SK-N-SH (cell line): ENCODE data around the gene HSPE1. TPM values are rescaled to one million over a fixed set of nuclear protein-coding genes. Genes with fewer than 3 reads are reported as not detected.

Source experiments
- CTCF ChIA-PET: fragments of 300-600, 350-600 bp; formaldehyde crosslinking; extraction: SDS; loops from one replicate; lab custom pipeline; 2021; lab: Yijun Ruan, JAX
- POLR2A ChIA-PET: fragments of 350-600 bp; sonication (Branson Sonifier 250); formaldehyde crosslinking; extraction: SDS; loops from one replicate; lab custom pipeline; 2020; ENCODE audit warnings: antibody characterized with exemption, inconsistent platforms; lab: Yijun Ruan, JAX
- DNase-seq: peaks from one replicate; pipeline ENCODE4 v3.0.0; 2012
- H2AFZ ChIP-seq: fragments of 200-600 bp; sonication (generic); 2 replicates; pipeline ENCODE4 v1.8.1; 2016; ENCODE audit warnings: antibody characterized with exemption, mild to moderate bottlenecking, low read depth
- H3F3A ChIP-seq: fragments of 200-600 bp; sonication (generic); replicated peaks from 2 replicates; pipeline ENCODE3; 2016; ENCODE audit warnings: antibody characterized with exemption, mild to moderate bottlenecking; ENCODE audit not compliant: insufficient read depth
- H3K27ac ChIP-seq, 2 experiments: fragments of 200-500 bp in 1 of 2; fragments of 200-600 bp in 1 of 2; sonication (Bioruptor generic) in 1 of 2; sonication (generic), shearing (Covaris generic) in 1 of 2; 2 replicates each; pipeline versions ENCODE4 v1.5.1 to v1.6.1; 2014 to 2016; ENCODE audit warnings: low read depth in 2 of 2, inconsistent platforms in 1 of 2, low read length in 1 of 2, mild to moderate bottlenecking in 1 of 2, mixed read lengths in 1 of 2
- H3K27me3 ChIP-seq: fragments of 200-600 bp; sonication (generic), shearing (Covaris generic); 2 replicates; pipeline ENCODE4 v1.6.1; 2016; ENCODE audit warnings: mixed run types; ENCODE audit not compliant: insufficient read depth
- H3K36me3 ChIP-seq, 2 experiments: fragments of 200-500 bp in 1 of 2; fragments of 200-600 bp in 1 of 2; sonication (Bioruptor generic) in 1 of 2; sonication (generic) in 1 of 2; replicated peaks in 1 of 2; 2 replicates each; pipeline versions ENCODE3 to v1.5.1; 2014 to 2016; ENCODE audit warnings: low read length in 1 of 2, mild to moderate bottlenecking in 1 of 2; ENCODE audit not compliant: insufficient read depth in 2 of 2, control insufficient read depth in 1 of 2
- H3K4me1 ChIP-seq, 2 experiments: fragments of 200-500 bp in 1 of 2; fragments of 200-600 bp in 1 of 2; sonication (Bioruptor generic) in 1 of 2; sonication (generic), shearing (Covaris generic) in 1 of 2; 2 replicates each; pipeline versions ENCODE4 v1.5.1 to v1.6.1; 2014 to 2016; ENCODE audit warnings: low read depth in 1 of 2, low read length in 1 of 2, mixed run types in 1 of 2; ENCODE audit not compliant: insufficient read depth in 2 of 2, control insufficient read depth in 1 of 2
- H3K4me2 ChIP-seq: fragments of 200-600 bp; sonication (generic), shearing (Covaris generic); 2 replicates; pipeline ENCODE4 v1.6.1; 2017; ENCODE audit warnings: mixed run types
- H3K4me3 ChIP-seq, 2 experiments: fragments of 200-500 bp in 1 of 2; fragments of 200-600 bp in 1 of 2; sonication (Bioruptor generic) in 1 of 2; sonication (generic), shearing (Covaris generic) in 1 of 2; 2 replicates each; pipeline versions ENCODE4 v1.5.1 to v1.8.1; 2014 to 2016; ENCODE audit warnings: low read depth in 2 of 2, inconsistent platforms in 1 of 2, low read length in 1 of 2, mild to moderate bottlenecking in 1 of 2, mixed read lengths in 1 of 2, moderate library complexity in 1 of 2
- H3K79me2 ChIP-seq: fragments of 200-600 bp; sonication (generic); 2 replicates; pipeline ENCODE4 v1.8.1; 2017; ENCODE audit warnings: mild to moderate bottlenecking; ENCODE audit not compliant: insufficient read depth
- H3K9ac ChIP-seq: fragments of 200-600 bp; sonication (generic); 2 replicates; pipeline ENCODE4 v1.6.1; 2017; ENCODE audit warnings: mixed run types
- H3K9me2 ChIP-seq: fragments of 200-600 bp; sonication (generic); 2 replicates; pipeline ENCODE4 v1.6.1; 2017; ENCODE audit warnings: mixed run types
- H3K9me3 ChIP-seq: fragments of 200-600 bp; sonication (generic); 2 replicates; pipeline ENCODE4 v1.6.1; 2017; ENCODE audit warnings: mixed run types, mild to moderate bottlenecking, moderate library complexity
- H4K20me1 ChIP-seq: fragments of 200-600 bp; sonication (generic); 2 replicates; pipeline ENCODE4 v1.6.1; 2017; ENCODE audit warnings: mild to moderate bottlenecking, mixed run types; ENCODE audit not compliant: insufficient read depth
- EZH2phosphoT487 ChIP-seq: fragments of 200-600 bp; sonication (generic); IDR thresholded peaks from 2 replicates; pipeline ENCODE4 v1.6.1; 2017; ENCODE audit warnings: low read depth, mixed run types, mild to moderate bottlenecking, antibody characterized with exemption, moderate library complexity, borderline replicate concordance
- FOSL2 ChIP-seq: IDR thresholded peaks from 2 replicates; pipeline ENCODE4 v1.4.0; 2012; ENCODE audit warnings: low read depth, mild to moderate bottlenecking, moderate library complexity, borderline replicate concordance
- MEF2A ChIP-seq: IDR thresholded peaks from 2 replicates; pipeline ENCODE4 v1.4.0; 2012; ENCODE audit warnings: low read depth, borderline replicate concordance
- NRF1 ChIP-seq: IDR thresholded peaks from 2 replicates; pipeline ENCODE4 v1.6.1; 2012; ENCODE audit warnings: low read depth, mild to moderate bottlenecking, low read length
- POLR2AphosphoS5 ChIP-seq: IDR thresholded peaks from 2 replicates; pipeline ENCODE4 v1.6.1; 2012; ENCODE audit warnings: low read depth, low read length
- REST ChIP-seq: IDR thresholded peaks from 2 replicates; pipeline ENCODE4 v1.6.1; 2012; ENCODE audit warnings: mild to moderate bottlenecking, low read depth, low read length, moderate library complexity
- RFX5 ChIP-seq: IDR thresholded peaks from 2 replicates; pipeline ENCODE4 v1.6.1; 2012; ENCODE audit warnings: mild to moderate bottlenecking, improper control_type of control experiment, low read length
- SMC3 ChIP-seq: IDR thresholded peaks from 2 replicates; pipeline ENCODE4 v1.6.1; 2012; ENCODE audit warnings: low read depth, low read length, improper control_type of control experiment
- TCF12 ChIP-seq: IDR thresholded peaks from 2 replicates; pipeline ENCODE4 v1.4.0; 2012
- USF1 ChIP-seq: IDR thresholded peaks from 2 replicates; pipeline ENCODE4 v1.4.0; 2012; ENCODE audit warnings: low read depth, borderline replicate concordance
- WGBS: methylation state at CpG from one replicate; pipeline ENCODE4 v1.1.6; 2017; ENCODE audit warnings: low lambda C conversion rate; 5-methylcytosine and 5-hydroxymethylcytosine counted together
- polyA plus RNA-seq, 3 experiments: library from polyadenylated mRNA; depleted of rRNA; stranded (reverse); fragments of >200 nt; gene quantifications; 2 replicates each; pipeline ENCODE4 v1.2.3, GENCODE V29; 2012
- TF ChIP-seq, protein P1 (sequence below): fragments of 150-350 bp; IDR thresholded peaks from 2 replicates; pipeline ENCODE4 v1.6.1; 2016; ENCODE audit warnings: mild to moderate bottlenecking, low read depth, low read length
- TF ChIP-seq, protein P2 (sequence below): IDR thresholded peaks from 2 replicates; pipeline ENCODE4; 2012
- TF ChIP-seq, protein P3 (sequence below): IDR thresholded peaks from 2 replicates; pipeline ENCODE4 v1.4.0; 2012; ENCODE audit warnings: low read depth

Gene HSPE1
- polyA plus RNA-seq, 1 of the 3 experiments (the other 2 are of a cell fraction), result 130 TPM

DNA sequence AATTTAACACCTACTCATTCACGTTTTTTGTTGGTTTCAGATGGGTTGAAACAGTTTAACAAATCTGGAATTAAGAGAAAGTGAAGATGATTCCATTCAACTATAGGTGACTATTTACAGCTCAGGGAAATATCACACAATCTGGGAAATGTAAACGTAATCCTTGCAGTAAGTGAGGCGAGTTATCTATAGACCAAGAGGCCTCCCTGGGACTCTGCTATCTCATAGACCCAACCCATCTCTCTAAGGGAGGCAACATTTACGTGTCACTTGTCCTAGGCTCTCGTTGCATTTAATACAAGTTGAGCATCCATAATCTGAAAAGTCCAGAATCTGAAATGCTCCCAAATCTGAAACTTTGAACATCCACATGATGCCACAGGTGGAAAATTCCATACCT, 13.7 kb downstream of the HSPE1 start:
- no peaks in the 10 kb centered on the region for H3K9me3 ChIP-seq
- H3K27ac ChIP-seq, result no peak overlapping the region
- CTCF ChIA-PET, result interaction anchor here (1.2 to 1.3 kb wide), 2 partner anchors 12 to 26 kb away, joined by 3 read pairs; no protein-coding TSS in a partner anchor
- H3F3A ChIP-seq, result peaks cover 3% of the 10 kb centered on the region
- peaks cover 0 to 8% of the 10 kb centered on the region in 2 experiments for H3K4me1 ChIP-seq
- 95% methylated on average over 5 of the region's 5 CpGs for WGBS
- H3K9ac ChIP-seq, result no peak overlapping the region
- H3K4me2 ChIP-seq, result no peak overlapping the region
- H3K9me2 ChIP-seq, result no peaks in the 10 kb centered on the region
- H3K79me2 ChIP-seq, result peaks cover 30% of the 10 kb centered on the region
- no peaks in the 10 kb centered on the region for H3K27me3 ChIP-seq
- DNase-seq, result no peak
- POLR2A ChIA-PET, result no interaction called here
- H2AFZ ChIP-seq, result no peak overlapping the region
- peaks cover 2 to 7% of the 10 kb centered on the region in 2 experiments for H3K36me3 ChIP-seq
- TF ChIP-seq NRF1 (no peak), SMC3 (no peak), POLR2AphosphoS5 (no peak), FOSL2 (no peak), REST (no peak), MEF2A (no peak), TCF12 (no peak), EZH2phosphoT487 (no peak), USF1 (no peak), RFX5 (no peak)
- TF ChIP-seq, protein P1, sequence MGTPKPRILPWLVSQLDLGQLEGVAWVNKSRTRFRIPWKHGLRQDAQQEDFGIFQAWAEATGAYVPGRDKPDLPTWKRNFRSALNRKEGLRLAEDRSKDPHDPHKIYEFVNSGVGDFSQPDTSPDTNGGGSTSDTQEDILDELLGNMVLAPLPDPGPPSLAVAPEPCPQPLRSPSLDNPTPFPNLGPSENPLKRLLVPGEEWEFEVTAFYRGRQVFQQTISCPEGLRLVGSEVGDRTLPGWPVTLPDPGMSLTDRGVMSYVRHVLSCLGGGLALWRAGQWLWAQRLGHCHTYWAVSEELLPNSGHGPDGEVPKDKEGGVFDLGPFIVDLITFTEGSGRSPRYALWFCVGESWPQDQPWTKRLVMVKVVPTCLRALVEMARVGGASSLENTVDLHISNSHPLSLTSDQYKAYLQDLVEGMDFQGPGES, result no peak
- TF ChIP-seq, protein P2, sequence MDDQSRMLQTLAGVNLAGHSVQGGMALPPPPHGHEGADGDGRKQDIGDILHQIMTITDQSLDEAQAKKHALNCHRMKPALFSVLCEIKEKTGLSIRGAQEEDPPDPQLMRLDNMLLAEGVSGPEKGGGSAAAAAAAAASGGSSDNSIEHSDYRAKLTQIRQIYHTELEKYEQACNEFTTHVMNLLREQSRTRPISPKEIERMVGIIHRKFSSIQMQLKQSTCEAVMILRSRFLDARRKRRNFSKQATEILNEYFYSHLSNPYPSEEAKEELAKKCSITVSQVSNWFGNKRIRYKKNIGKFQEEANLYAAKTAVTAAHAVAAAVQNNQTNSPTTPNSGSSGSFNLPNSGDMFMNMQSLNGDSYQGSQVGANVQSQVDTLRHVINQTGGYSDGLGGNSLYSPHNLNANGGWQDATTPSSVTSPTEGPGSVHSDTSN, result no peak
- TF ChIP-seq, protein P3, sequence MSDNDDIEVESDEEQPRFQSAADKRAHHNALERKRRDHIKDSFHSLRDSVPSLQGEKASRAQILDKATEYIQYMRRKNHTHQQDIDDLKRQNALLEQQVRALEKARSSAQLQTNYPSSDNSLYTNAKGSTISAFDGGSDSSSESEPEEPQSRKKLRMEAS, result no peak
- H3K4me3 ChIP-seq, result no peak overlapping the region
- peaks cover 18% of the 10 kb centered on the region for H4K20me1 ChIP-seq
